K562 (cell line): ENCODE measurements around the gene HDGFL2. TPM values are rescaled to one million over a fixed set of nuclear protein-coding genes. Genes with fewer than 3 reads are reported as not detected.

Experiments
- CTBP1 ChIP-seq: fragments of 450-650 bp; IDR thresholded peaks from 2 replicates; pipeline ENCODE4 v1.6.1; 2016; ENCODE audit warnings: borderline replicate concordance
- CXXC5 ChIP-seq: fragments of 250-450 bp; sonication (Bioruptor Pico); IDR thresholded peaks from 2 replicates; pipeline ENCODE4 v1.8.0; 2022; ENCODE audit warnings: inconsistent platforms, mild to moderate bottlenecking, moderate library complexity
- EGR1 ChIP-seq: fragments of 450-650 bp; conservative IDR thresholded peaks from 2 replicates; pipeline ENCODE4 v1.6.1; 2017; ENCODE audit warnings: mild to moderate bottlenecking
- FOXJ2 ChIP-seq: fragments of 200-800 bp; sonication (Bioruptor generic); IDR thresholded peaks from 2 replicates; pipeline ENCODE4 v1.6.1; 2016; ENCODE audit warnings: missing genetic modification characterization, missing compliant biosample characterization
- GATA2 ChIP-seq: sonication (generic); formaldehyde crosslinking; IDR thresholded peaks from 2 replicates; pipeline ENCODE4 v1.4.0; 2020; ENCODE audit warnings: mild to moderate bottlenecking, missing genetic modification reagents
- KLF13 ChIP-seq: fragments of 450-650 bp; IDR thresholded peaks from 2 replicates; pipeline ENCODE4 v1.6.1; 2016; ENCODE audit warnings: missing genetic modification characterization, low read depth, mild to moderate bottlenecking, missing compliant biosample characterization, moderate library complexity, borderline replicate concordance
- POLR2AphosphoS5 ChIP-seq: IDR thresholded peaks from 2 replicates; pipeline ENCODE4 v1.6.1; 2011; ENCODE audit warnings: mild to moderate bottlenecking, low read depth, low read length, moderate library complexity; ENCODE audit not compliant: control insufficient read depth, insufficient read depth
- RB1 ChIP-seq: fragments of 450-650 bp; IDR thresholded peaks from 2 replicates; pipeline ENCODE4 v1.6.1; 2017; ENCODE audit warnings: low read depth, mild to moderate bottlenecking
- SMAD2 ChIP-seq: fragments of 150-350 bp; IDR thresholded peaks from 2 replicates; pipeline ENCODE4 v1.6.1; 2014; ENCODE audit warnings: low read depth, mild to moderate bottlenecking, low read length
- USF2 ChIP-seq: sonication (generic); formaldehyde crosslinking; IDR thresholded peaks from 2 replicates; pipeline ENCODE4 v1.5.0; 2020; ENCODE audit warnings: missing genetic modification reagents
- ZNF695 ChIP-seq: fragments of 450-650 bp; formaldehyde crosslinking; IDR thresholded peaks from 2 replicates; pipeline ENCODE4 v1.4.0; 2020; ENCODE audit warnings: mild to moderate bottlenecking, moderate library complexity
- polyA plus RNA-seq, 8 experiments: library from polyadenylated mRNA; depleted of rRNA in 4 of 8; stranded (reverse) in 5 of 8; unstranded in 3 of 8; fragments of >200 nt; fragmentation: Nextera tagmentation in 2 of 8; fragmentation: Illumina TruSeq in 1 of 8; extraction: Ambion mirVana in 2 of 8; extraction: Trizol in 1 of 8; gene quantifications; 2 replicates each; pipeline versions ENCODE4 v1.2.1 to v1.2.3, GENCODE V29; 2011 to 2014; ENCODE audit warnings: inconsistent platforms in 1 of 8, missing spikeins in 1 of 8
- total RNA-seq, 7 experiments: library from RNA; depleted of rRNA in 6 of 7; stranded (reverse); fragments of >200 nt in 6 of 7; fragmentation: Illumina TruSeq in 2 of 7; extraction: Trizol in 2 of 7; gene quantifications; 2 replicates each; pipeline versions ENCODE4 v1.2.1 to v1.2.3, GENCODE V29; 2011 to 2021; ENCODE audit warnings: low replicate concordance in 1 of 7
- TF ChIP-seq, protein P1 (sequence below), 2 experiments: IDR thresholded peaks; 2 replicates each; pipeline ENCODE4 v1.6.1; 2011; ENCODE audit warnings: borderline replicate concordance in 1 of 2, control low read depth in 1 of 2, low read depth in 1 of 2, low read length in 1 of 2, mild to moderate bottlenecking in 1 of 2, mixed read lengths in 1 of 2, moderate library complexity in 1 of 2; ENCODE audit not compliant: insufficient read depth in 1 of 2, insufficient read length in 1 of 2, poor library complexity in 1 of 2, severe bottlenecking in 1 of 2; ENCODE audit errors: extremely low read depth in 1 of 2
- TF ChIP-seq, protein P2 (sequence below): fragments of 450-650 bp; IDR thresholded peaks from 2 replicates; pipeline ENCODE4 v1.6.1; 2016; ENCODE audit warnings: mild to moderate bottlenecking, moderate library complexity

HDGFL2 gene
- total and polyA plus RNA-seq, 9 of the 15 experiments (the other 6 are each of a cell fraction or from before 2014, with no cell fraction given) = 0.13 to 61.7 (median 16.0) TPM

DNA sequence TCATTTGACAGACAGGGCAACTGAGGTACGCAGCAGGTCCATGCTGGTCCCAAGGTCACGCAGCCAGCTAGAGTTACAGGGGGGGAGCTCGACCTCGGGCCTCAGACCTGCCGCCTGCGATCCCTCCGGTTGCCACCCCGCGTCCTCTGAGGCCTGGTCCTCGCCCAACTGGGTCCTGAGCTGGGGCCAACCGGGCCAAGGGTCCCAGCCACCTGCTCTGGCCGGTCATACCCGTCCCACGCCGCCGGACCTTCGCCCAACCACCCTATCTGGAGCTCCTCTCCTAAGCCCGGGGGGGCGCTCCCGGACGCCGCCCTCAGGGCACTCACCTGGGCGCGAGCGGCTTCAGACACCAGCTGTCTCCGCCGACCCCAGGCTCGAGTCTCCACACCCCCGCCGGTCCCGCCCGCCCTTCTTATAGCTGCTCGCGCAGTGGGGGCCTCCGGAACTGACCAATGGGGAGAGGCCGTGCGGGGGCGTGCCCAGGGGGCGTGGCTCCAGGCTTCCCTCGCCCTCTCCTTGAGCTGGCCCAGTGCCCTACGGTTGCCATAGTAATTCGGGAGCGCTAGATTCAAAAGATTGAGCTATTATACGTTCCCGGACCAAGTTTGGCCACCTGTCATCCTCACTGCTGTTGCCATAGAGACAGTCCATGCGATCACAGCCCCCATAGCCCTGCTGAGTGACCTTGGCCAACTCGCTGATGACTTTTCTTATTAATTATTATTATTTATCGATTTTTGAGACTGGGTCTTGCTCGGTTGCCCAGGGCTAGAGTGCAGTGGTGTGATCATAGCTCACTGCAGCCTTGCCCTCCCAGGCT, 63.0 kb downstream of the HDGFL2 start, which contains the start of gene PLIN5 (continued):
- 0 out of 2 replicates have a peak, but pooled peaks have one; percentile 15 for TF ChIP-seq USF2
- TF ChIP-seq, protein P1, sequence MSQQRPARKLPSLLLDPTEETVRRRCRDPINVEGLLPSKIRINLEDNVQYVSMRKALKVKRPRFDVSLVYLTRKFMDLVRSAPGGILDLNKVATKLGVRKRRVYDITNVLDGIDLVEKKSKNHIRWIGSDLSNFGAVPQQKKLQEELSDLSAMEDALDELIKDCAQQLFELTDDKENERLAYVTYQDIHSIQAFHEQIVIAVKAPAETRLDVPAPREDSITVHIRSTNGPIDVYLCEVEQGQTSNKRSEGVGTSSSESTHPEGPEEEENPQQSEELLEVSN (IDR thresholded peaks at IDR 0.05; ENCODE audit: borderline replicate concordance in 1 of 2, extremely low read depth in 1 of 2, insufficient read depth in 1 of 2, insufficient read length in 1 of 2, low read depth in 1 of 2, low read length in 1 of 2, poor library complexity in 1 of 2, severe bottlenecking in 1 of 2) = peak in 1 of 2 experiments; percentile 58
- peak; percentile 59; the same call in 1 of the 2 replicates for TF ChIP-seq KLF13 (tag)
- peak; percentile 63; the same call in 1 of the 2 replicates for TF ChIP-seq FOXJ2 (tag)
- peak; percentile 96 for TF ChIP-seq EGR1
- peak; percentile 40; the same call in 1 of the 2 replicates for TF ChIP-seq CXXC5 (CRISPR knock-in tag)
- TF ChIP-seq GATA2 (CRISPR knock-in tag) = peak; percentile 90
- no peak for TF ChIP-seq SMAD2
- TF ChIP-seq, protein P2, sequence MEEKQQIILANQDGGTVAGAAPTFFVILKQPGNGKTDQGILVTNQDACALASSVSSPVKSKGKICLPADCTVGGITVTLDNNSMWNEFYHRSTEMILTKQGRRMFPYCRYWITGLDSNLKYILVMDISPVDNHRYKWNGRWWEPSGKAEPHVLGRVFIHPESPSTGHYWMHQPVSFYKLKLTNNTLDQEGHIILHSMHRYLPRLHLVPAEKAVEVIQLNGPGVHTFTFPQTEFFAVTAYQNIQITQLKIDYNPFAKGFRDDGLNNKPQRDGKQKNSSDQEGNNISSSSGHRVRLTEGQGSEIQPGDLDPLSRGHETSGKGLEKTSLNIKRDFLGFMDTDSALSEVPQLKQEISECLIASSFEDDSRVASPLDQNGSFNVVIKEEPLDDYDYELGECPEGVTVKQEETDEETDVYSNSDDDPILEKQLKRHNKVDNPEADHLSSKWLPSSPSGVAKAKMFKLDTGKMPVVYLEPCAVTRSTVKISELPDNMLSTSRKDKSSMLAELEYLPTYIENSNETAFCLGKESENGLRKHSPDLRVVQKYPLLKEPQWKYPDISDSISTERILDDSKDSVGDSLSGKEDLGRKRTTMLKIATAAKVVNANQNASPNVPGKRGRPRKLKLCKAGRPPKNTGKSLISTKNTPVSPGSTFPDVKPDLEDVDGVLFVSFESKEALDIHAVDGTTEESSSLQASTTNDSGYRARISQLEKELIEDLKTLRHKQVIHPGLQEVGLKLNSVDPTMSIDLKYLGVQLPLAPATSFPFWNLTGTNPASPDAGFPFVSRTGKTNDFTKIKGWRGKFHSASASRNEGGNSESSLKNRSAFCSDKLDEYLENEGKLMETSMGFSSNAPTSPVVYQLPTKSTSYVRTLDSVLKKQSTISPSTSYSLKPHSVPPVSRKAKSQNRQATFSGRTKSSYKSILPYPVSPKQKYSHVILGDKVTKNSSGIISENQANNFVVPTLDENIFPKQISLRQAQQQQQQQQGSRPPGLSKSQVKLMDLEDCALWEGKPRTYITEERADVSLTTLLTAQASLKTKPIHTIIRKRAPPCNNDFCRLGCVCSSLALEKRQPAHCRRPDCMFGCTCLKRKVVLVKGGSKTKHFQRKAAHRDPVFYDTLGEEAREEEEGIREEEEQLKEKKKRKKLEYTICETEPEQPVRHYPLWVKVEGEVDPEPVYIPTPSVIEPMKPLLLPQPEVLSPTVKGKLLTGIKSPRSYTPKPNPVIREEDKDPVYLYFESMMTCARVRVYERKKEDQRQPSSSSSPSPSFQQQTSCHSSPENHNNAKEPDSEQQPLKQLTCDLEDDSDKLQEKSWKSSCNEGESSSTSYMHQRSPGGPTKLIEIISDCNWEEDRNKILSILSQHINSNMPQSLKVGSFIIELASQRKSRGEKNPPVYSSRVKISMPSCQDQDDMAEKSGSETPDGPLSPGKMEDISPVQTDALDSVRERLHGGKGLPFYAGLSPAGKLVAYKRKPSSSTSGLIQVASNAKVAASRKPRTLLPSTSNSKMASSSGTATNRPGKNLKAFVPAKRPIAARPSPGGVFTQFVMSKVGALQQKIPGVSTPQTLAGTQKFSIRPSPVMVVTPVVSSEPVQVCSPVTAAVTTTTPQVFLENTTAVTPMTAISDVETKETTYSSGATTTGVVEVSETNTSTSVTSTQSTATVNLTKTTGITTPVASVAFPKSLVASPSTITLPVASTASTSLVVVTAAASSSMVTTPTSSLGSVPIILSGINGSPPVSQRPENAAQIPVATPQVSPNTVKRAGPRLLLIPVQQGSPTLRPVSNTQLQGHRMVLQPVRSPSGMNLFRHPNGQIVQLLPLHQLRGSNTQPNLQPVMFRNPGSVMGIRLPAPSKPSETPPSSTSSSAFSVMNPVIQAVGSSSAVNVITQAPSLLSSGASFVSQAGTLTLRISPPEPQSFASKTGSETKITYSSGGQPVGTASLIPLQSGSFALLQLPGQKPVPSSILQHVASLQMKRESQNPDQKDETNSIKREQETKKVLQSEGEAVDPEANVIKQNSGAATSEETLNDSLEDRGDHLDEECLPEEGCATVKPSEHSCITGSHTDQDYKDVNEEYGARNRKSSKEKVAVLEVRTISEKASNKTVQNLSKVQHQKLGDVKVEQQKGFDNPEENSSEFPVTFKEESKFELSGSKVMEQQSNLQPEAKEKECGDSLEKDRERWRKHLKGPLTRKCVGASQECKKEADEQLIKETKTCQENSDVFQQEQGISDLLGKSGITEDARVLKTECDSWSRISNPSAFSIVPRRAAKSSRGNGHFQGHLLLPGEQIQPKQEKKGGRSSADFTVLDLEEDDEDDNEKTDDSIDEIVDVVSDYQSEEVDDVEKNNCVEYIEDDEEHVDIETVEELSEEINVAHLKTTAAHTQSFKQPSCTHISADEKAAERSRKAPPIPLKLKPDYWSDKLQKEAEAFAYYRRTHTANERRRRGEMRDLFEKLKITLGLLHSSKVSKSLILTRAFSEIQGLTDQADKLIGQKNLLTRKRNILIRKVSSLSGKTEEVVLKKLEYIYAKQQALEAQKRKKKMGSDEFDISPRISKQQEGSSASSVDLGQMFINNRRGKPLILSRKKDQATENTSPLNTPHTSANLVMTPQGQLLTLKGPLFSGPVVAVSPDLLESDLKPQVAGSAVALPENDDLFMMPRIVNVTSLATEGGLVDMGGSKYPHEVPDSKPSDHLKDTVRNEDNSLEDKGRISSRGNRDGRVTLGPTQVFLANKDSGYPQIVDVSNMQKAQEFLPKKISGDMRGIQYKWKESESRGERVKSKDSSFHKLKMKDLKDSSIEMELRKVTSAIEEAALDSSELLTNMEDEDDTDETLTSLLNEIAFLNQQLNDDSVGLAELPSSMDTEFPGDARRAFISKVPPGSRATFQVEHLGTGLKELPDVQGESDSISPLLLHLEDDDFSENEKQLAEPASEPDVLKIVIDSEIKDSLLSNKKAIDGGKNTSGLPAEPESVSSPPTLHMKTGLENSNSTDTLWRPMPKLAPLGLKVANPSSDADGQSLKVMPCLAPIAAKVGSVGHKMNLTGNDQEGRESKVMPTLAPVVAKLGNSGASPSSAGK = no peak
- peak; percentile 39; the same call in 1 of the 2 replicates for TF ChIP-seq RB1
- TF ChIP-seq POLR2AphosphoS5 = peak; percentile 33; the same call in 1 of the 2 replicates
- 0 out of 2 replicates have a peak, but pooled peaks have one; percentile 26 for TF ChIP-seq CTBP1
- TF ChIP-seq ZNF695 (CRISPR knock-in tag) = no peak
